ENCODE data around the gene AKAP13. TPM values are rescaled to one million over a fixed set of nuclear protein-coding genes. Genes with fewer than 3 reads are reported as not detected.
"Not testable (repeated sequence)": the region's sequence is repeated elsewhere in the genome, so short reads cannot be mapped to it uniquely, and the experiment has no call there.

Gene AKAP13
- total RNA-seq, 1 donor from 2014 or later: 152 TPM

DNA sequence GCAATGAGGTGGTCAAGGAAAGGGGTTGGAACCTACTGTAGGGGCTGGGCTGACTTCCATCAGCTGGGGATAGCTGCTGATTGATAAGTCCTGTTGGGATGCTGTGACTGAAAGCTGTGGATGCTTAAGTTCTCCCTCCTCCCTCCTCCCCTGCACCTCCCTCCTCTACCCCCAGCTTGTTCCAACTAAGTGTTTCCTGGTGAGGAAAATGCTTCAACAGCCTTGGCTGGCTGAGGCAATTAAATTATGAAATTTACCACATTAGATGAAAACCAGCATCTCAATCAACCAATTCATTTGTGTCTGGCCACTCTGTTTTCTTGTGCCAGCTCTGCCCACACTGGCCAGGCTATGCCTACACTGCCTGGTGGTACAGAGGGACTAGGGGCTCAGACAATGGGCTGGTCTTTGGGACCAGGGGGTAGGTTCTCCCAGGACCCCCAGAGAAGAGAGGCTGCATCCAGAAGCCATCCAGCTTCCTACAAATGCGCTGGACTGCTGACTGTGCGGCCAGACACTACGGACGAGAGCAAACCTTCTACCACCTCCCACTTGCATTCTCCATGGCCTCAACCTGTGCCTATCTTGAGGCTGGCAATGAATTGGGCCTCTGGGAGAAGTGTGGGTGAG is 411.8 kb downstream of the AKAP13 start:
- DNase-seq (ENCODE audit: low read depth): no peak

DNA sequence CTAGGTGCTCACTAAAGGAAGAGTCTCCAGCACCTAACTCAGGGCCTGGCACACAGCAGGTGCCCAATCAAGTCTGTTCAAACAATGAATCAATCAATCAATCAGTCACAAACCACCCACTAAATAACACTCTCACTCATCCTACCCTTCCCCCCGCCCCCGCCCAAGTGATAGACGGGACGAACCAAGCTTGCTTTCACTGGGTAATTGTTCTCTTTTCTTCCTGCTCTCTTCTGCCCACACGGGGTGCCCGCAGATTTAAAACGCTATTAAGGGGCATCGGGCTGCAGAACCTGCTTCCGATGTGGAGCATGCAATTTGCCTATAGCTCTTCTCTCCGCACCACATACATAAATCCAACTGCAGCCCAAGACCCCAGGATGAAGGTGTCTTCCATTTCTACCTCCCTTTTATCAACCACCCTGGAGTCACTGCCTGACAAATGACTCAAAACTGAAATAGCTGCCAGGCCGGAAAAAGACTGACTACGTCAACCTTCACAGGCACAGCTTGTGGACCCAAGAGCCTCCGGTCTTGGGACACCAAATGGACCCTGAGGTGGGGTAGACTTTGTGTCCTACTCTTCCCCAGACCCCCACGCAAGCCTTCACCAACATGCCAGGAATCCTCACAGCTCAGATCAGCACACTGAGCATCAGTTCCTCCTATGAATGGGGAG is 412.6 kb downstream of the AKAP13 start:
- no peak for DNase-seq (ENCODE audit: low read depth)

DNA sequence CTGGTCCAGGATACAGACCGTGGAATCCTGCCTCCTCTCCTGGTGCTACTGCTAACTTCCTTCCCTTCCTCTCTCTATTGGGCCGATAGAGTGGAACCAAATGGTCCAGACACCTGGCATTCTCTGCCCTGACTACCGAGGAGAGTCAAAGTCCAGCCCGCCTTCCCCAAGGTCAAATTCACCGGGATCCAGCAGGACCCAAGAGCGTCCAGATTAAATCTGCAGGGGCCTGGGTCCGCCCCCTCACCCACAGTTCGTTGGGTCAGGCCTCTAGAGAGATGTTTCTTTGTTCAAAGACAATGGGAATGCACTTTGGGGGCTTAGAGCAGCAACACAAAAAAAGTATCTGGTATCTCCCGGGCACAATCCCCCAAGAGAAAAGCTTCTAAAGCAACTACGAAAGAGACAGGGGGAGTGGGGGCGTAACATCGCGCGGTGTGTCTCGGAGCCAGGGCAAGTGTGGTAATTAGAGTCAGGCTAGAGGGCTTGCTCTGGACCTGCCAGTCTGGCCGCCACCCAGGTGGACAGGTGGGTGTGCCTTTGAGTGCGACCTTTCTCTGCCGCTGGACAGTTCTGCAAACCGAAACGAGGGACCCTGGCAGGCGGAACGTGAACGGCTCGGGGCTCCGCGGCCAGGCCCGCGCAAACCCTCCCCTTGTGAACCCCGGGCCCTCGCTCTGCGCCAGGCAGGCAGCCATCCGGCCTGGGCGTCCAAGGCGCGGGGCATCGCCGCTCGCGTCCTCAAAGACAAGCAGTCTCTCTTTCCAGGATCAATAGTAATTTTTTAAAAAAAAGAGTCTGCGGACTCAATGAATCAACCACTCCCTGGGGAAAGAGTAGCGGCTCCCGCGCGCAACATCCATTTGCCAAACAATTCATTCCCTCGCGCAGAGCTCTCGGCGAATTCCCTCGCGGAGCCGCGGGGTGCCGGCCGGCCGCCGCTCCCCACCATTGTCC is 413.5 kb downstream of the AKAP13 start:
- DNase-seq (ENCODE audit: low read depth): no peak

DNA sequence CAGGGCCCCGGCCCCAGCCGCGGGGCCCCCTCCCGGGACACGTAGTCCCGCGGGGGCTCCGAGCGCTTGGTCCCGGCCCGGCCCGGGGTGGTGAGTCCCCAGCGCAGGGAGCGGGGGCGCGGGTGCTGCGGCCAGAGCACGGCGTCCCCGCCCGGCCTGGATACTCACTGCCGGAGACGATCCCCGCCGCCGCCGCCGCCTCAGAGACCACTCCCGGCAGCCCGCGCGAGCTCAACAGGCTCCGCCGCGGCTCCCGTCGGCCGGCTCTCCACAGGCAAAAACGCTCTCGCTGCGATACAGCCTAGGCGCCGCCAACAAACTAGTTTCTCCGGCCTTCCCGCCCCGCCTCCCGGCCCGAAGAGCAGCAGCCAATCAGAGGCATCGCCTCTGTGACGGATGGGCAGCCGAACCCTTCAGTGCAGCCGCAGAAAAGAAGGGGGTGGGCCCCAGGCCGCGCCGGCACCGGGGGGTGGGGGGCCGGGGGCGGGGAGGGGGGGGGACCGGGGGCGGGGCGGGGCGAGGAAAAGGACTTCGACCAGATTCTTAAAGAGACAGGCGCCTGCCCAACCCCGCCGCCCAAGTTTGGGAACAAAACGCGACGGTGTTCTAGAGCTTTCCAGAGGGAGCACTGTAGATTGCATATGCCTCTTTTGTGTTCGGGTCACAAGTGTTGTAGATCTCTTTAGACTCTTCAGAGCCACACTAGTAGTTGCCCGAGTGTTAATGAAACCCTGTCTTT is 414.4 kb downstream of the AKAP13 start, which contains the start of gene KLHL25:
TSS of gene KLHL25 (minus strand) at position 328 of the 739 bp plus-strand sequence. CDS start 25,115 bp downstream, outside the sequence.
- DNase-seq (ENCODE audit: low read depth): peak; percentile 83

DNA sequence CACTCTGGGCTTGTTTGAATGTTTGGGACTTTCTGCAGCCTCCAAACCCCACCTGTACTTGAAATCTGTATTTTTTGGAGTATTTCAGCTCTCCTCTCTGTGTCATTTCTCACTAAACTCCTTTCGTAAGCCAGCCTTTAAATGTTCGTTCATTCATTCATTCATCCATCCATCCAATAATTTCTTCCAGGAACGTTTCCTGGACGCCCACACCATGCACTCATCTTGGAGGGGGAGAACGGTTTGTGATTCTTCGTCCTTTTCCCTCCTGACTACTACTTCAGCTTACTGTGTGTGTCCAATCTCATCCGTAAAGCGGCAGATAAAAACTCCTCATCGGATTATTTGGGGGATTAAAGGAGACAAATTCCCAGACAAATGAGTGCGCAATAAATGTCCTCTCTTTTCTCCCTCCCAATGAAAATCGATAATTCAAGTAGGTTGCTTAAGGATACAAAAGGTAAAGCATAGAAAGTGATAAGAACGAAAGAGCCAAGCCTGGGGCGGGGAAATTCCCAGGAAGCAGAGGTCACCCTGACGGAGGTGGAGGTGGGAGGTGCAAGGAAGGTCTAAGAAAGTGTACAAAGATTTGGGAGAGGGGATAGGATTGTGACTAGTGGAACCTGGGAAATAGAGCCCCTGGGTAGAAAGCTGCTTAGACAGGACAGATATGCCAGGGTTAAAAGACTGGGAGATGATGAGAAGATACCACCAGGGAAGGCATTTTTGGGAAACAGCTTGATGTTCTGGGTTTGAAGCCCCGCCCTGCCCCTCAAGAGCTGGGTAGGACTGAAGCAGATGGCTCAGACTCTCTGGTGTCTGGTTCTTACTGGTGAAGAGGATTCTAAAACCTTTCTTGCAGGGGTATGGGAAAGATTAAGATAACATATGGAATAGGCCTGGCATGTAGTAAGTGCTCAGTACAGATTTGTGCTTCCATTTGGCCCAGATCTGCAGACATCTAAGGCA is 415.2 kb downstream of the AKAP13 start:
- no peak for DNase-seq (ENCODE audit: low read depth)

DNA sequence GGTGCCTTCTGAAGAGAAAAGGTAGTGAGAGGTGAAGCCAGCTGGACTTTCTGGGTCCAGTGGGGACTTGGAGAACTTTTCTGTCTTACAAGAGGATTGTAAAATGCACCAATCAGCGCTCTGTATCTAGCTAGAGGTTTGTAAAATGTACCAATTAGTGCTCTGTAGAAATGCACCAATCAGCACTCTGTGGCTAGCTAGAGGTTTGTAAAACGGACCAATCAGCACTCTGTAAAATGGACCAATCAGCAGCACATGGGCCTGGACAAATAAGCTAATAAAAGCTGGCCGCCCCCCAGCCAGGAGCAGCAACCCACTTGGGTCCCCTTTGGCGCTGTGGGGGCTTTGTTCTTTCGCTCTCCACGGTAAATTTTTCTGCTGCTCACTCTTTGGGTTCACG is 416.0 kb downstream of the AKAP13 start:
- DNase-seq (ENCODE audit: low read depth): not testable (repeated sequence)
